Adrenal gland (tissue), 12 donors: ENCODE results near the gene CCKAR. TPM values are rescaled to one million over a fixed set of nuclear protein-coding genes. Genes with fewer than 3 reads are reported as not detected.

Experiments used
- DNase-seq, 7 donors: peaks; one replicate each; pipeline ENCODE4 v3.0.0-alpha.2; 2019 to 2020
- H3K27ac ChIP-seq, 5 donors: fragments of 200-600 bp; sonication (generic) in 4 of 5; 1 replicate in 3 of 5; 2 replicates in 2 of 5; pipeline versions ENCODE4 v1.5.1 to v1.8.0; 2016 to 2020; ENCODE audit warnings: mild to moderate bottlenecking in 1 of 5
- H3K27me3 ChIP-seq: fragments of 200-600 bp; 2 replicates; pipeline ENCODE4 v1.8.0; 2021
- H3K36me3 ChIP-seq, 2 donors: fragments of 200-600 bp; replicated peaks in 1 of 2; 1 replicate in 1 of 2; 2 replicates in 1 of 2; pipeline versions ENCODE4 v1.5.1 to v1.8.0; 2018 to 2022
- H3K4me1 ChIP-seq, 2 donors: fragments of 200-600 bp; replicated peaks in 1 of 2; 1 replicate in 1 of 2; 2 replicates in 1 of 2; pipeline versions ENCODE4 v1.5.1 to v1.8.0; 2018 to 2021
- H3K4me3 ChIP-seq, 4 donors: fragments of 200-600 bp; sonication (generic) in 3 of 4; one replicate each; pipeline ENCODE4 v1.5.1; 2016 to 2018
- H3K9me3 ChIP-seq, 3 donors: fragments of 200-600 bp; sonication (generic) in 1 of 3; replicated peaks in 1 of 3; 1 replicate in 2 of 3; 2 replicates in 1 of 3; pipeline versions ENCODE4 v1.5.1 to v1.8.0; 2016 to 2021
- CTCF ChIP-seq, 6 experiments: fragments of 450-650 bp in 4 of 6; fragments of 200-600 bp in 2 of 6; sonication (generic) in 1 of 6; IDR thresholded peaks; 1 replicate in 5 of 6; 2 replicates in 1 of 6; pipeline versions ENCODE4 v1.5.1 to v1.8.0; 2016 to 2021; ENCODE audit warnings: antibody characterized with exemption in 6 of 6, mild to moderate bottlenecking in 2 of 6, moderate library complexity in 1 of 6
- POLR2A ChIP-seq, 2 donors: fragments of 450-650 bp; IDR thresholded peaks; one replicate each; pipeline ENCODE4 v1.6.1; 2017; ENCODE audit warnings: antibody characterized with exemption in 2 of 2, mild to moderate bottlenecking in 2 of 2, moderate library complexity in 1 of 2
- WGBS, 4 donors: extraction: QIAGEN DNeasy Blood & Tissue Kit in 2 of 4; methylation state at CpG; one replicate each; pipeline versions ENCODE4 v1.1.5 to v1.1.7; 2013 to 2017; 5-methylcytosine and 5-hydroxymethylcytosine counted together
- intact Hi-C, 2 donors: fragments of 100-400 bp; cut with DNase I; formaldehyde crosslinking; loops; one replicate each; pipeline versions ENCODE4 v1.14.1 to v1.15.0; 2022 to 2023
- polyA plus RNA-seq, 3 donors: library from polyadenylated mRNA; stranded (reverse); fragments of 200-250 nt in 2 of 3; fragments of 350-450 nt in 1 of 3; fragmentation: Illumina TruSeq in 1 of 3; extraction: RNeasy Lipid Tissue Mini Kit (QIAGEN cat#74804) in 1 of 3; gene quantifications; one replicate each; pipeline ENCODE4 v1.2.3, GENCODE V29; 2013 to 2014
- total RNA-seq, 9 donors: library from RNA; depleted of rRNA in 4 of 9; stranded (reverse); fragments of >200 nt in 4 of 9; fragments of 120-200 nt in 1 of 9; fragmentation: NEBNext Ultra II Directional in 1 of 9; extraction: Animal tissue kit (Norgen Biotek cat#: 25700) in 1 of 9; gene quantifications; one replicate each; pipeline versions ENCODE4 v1.1.0 to v1.2.4, GENCODE V29; 2013 to 2023
- donor health status: healthy with polysubstance abuse.
- donor health status: Bipolar disorder and iron deficiency.
- donor health status: DM: yes; HTN: yes; CAD: no.
- donor health status: DM: no; HTN: no; CAD: no.
- donor health status: DM: no; HTN: no; CAD: no.
- donor health status: DM: yes; HTN: yes; CAD: no.

Gene CCKAR
- total and polyA plus RNA-seq, 12 donors, result 0.11 to 0.61 TPM; not detected in 10

DNA sequence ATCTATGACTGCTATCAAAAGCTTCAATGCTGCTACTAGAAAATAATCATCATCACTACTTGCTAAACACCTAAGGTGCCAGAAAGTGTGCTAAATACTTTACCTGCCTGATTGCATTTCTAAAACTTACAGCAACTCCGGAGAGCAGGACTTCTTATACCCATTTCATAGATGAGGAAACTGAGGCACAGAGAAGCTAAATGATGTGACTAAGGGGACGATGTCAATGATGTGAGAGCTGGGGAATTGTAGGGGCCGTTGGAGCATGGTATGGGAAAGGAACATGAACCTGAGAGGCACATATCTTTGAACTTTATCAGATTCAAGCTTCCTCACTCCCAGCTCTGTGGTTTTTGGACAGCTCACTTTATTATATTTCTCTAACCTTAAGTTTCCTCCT lies 38.7 kb downstream of the CCKAR start:
- H3K9me3 ChIP-seq, result no peaks in the 10 kb centered on the region
- H3K4me3 ChIP-seq, result no peak overlapping the region
- no peaks in the 10 kb centered on the region for H3K27me3 ChIP-seq
- WGBS, 4 donors, result 70 to 84% (median 81%) methylated on average over 3 of the region's 3 CpGs
- intact Hi-C loops, result loop anchor here (5.0 to 10.0 kb wide), 3 partner anchors 273 to 563 kb away; no protein-coding TSS in a partner anchor
- H3K4me1 ChIP-seq, result no peaks in the 10 kb centered on the region
- no peak for DNase-seq
- H3K27ac ChIP-seq, result no peak overlapping the region
- TF ChIP-seq POLR2A (IDR thresholded peaks at IDR 0.05) (no peak), CTCF (IDR thresholded peaks at IDR 0.05) (no peak)
- no peaks in the 10 kb centered on the region for H3K36me3 ChIP-seq

- no peaks in the 10 kb centered on the region for H3K27me3 ChIP-seq
- no peaks in the 10 kb centered on the region for H3K4me1 ChIP-seq
- no peak overlapping the region for H3K27ac ChIP-seq
- no peaks in the 10 kb centered on the region for H3K36me3 ChIP-seq
- TF ChIP-seq CTCF (IDR thresholded peaks at IDR 0.05), result no peak
- no peak for TF ChIP-seq POLR2A (IDR thresholded peaks at IDR 0.05)
- H3K9me3 ChIP-seq, result no peaks in the 10 kb centered on the region
- WGBS, 4 donors, result 86 to 90% (median 89%) methylated on average over 5 of the region's 5 CpGs
- no peak overlapping the region for H3K4me3 ChIP-seq
- no peak for DNase-seq
- intact Hi-C loops, result loop anchor here (5.0 to 10.0 kb wide), 3 partner anchors 274 to 564 kb away; no protein-coding TSS in a partner anchor
Observed at GRCh38 chr4:26450418-26450817, 39.9 kb downstream of the CCKAR start.

DNA sequence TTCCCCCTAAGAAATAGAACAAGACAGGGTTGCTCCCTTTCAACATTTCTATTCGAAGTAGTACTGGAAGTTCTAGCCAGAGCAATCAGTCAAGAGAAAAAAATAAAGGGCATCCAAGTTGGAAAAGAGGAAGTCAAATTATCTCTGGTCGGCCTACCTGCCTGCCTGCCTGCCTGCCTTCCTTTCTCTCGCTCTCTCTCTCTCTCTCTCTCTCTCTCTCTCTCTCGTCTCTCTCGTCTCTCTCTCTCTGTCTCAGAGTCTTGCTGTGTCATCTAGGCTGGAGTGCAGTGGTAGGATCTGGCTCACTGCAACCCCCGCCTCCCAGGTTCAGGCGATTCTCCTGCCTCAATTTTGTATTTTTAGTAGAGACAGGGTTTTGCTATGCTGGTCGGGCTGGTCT lies 42.9 kb downstream of the CCKAR start:
- Histone ChIP-seq H3K4me3 (no peak overlapping the region), H3K36me3 (no peaks in the 10 kb centered on the region), H3K4me1 (no peaks in the 10 kb centered on the region), H3K27me3 (no peaks in the 10 kb centered on the region), H3K9me3 (no peaks in the 10 kb centered on the region), H3K27ac (no peak overlapping the region)
- no peak for DNase-seq
- no peak for TF ChIP-seq POLR2A (IDR thresholded peaks at IDR 0.05)
- TF ChIP-seq CTCF (IDR thresholded peaks at IDR 0.05), result no peak
- intact Hi-C loops, result no loop called here
- 76 to 87% (median 82%) methylated on average over 7 to 8 of the region's 8 CpGs for WGBS, 4 donors

DNA sequence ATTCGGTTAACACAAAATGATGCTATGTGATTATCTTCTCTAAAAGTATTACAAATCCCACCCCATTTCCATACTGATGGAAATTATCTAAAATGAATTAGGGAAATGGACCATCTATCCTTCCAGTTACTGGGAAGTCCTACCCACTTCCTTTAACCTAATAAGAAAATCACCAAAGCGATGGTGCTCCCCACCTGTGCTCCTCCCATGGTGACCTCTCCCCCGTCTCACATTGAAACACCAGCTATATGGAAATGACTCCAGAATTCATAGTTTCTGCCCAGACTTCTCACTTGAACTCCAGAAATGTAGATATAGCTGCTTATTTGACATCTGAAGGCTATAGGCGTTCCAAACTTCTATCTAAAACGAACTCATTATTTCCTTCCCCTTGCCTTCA lies 48.5 kb downstream of the CCKAR start:
- 95 to 98% (median 98%) methylated on average over 5 of the region's 5 CpGs for WGBS, 4 donors

More for the DNA sequence above, 48.5 kb downstream of the CCKAR start:
- DNase-seq, result no peak
- intact Hi-C loops, result no loop called here
- Histone ChIP-seq H3K27me3 (no peaks in the 10 kb centered on the region), H3K4me3 (no peak overlapping the region), H3K9me3 (no peaks in the 10 kb centered on the region), H3K36me3 (no peaks in the 10 kb centered on the region), H3K4me1 (no peaks in the 10 kb centered on the region), H3K27ac (no peak overlapping the region)
- no peak for TF ChIP-seq CTCF (IDR thresholded peaks at IDR 0.05)
- no peak for TF ChIP-seq POLR2A (IDR thresholded peaks at IDR 0.05)
